H1 (cell line): ENCODE measurements around the gene WDR27. TPM values are rescaled to one million over a fixed set of nuclear protein-coding genes. Genes with fewer than 3 reads are reported as not detected.

Experiments used
- CTCF ChIA-PET: fragments of 300-600 bp; sonication (Branson Sonifier 250); formaldehyde crosslinking; loops from one replicate; lab custom pipeline; 2021; ENCODE audit not compliant: partially characterized antibody; lab: Charles Lee
- POLR2A ChIA-PET: fragments of 300-600 bp; sonication (Branson Sonifier 250); formaldehyde crosslinking; loops from one replicate; lab custom pipeline; 2021; ENCODE audit warnings: inconsistent platforms; ENCODE audit not compliant: partially characterized antibody; lab: Charles Lee
- DNase-seq, 2 experiments: peaks; one replicate each; pipeline versions ENCODE4 v3.0.0 to v3.0.0-alpha.2; 2010 to 2022; ENCODE audit warnings: low spot score in 2 of 2, low read depth in 1 of 2, mixed read lengths in 1 of 2
- FAIRE-seq: peaks from 2 replicates; lab custom pipeline; 2011; peaks lifted over from hg19 to GRCh38; lab: Jason Lieb, UNC
- H2AFZ ChIP-seq: 2 replicates; pipeline ENCODE4 v1.8.1; 2012; ENCODE audit warnings: low read length, inconsistent platforms
- H2AK5ac ChIP-seq: 2 replicates; pipeline ENCODE4 v1.6.1; 2013; ENCODE audit warnings: low read depth, low read length
- H2BK120ac ChIP-seq: replicated peaks from 2 replicates; pipeline ENCODE3; 2013; ENCODE audit warnings: low read depth, low read length, inconsistent platforms
- H2BK12ac ChIP-seq: 2 replicates; pipeline ENCODE4 v1.6.1; 2013; ENCODE audit warnings: low read depth, low read length
- H2BK15ac ChIP-seq: 2 replicates; pipeline ENCODE4 v1.6.1; 2013; ENCODE audit warnings: low read length
- H2BK20ac ChIP-seq: 2 replicates; pipeline ENCODE4 v1.6.1; 2013; ENCODE audit warnings: low read length
- H2BK5ac ChIP-seq: 2 replicates; pipeline ENCODE4 v1.6.1; 2013; ENCODE audit warnings: low read depth, low read length
- H3K14ac ChIP-seq: 2 replicates; pipeline ENCODE4 v1.6.1; 2013; ENCODE audit warnings: inconsistent platforms; ENCODE audit not compliant: insufficient read length
- H3K18ac ChIP-seq: 2 replicates; pipeline ENCODE4 v1.6.1; 2013; ENCODE audit warnings: low read length; ENCODE audit errors: extremely low read depth
- H3K23ac ChIP-seq: 2 replicates; pipeline ENCODE4 v1.6.1; 2013; ENCODE audit warnings: inconsistent platforms; ENCODE audit not compliant: insufficient read length
- H3K23me2 ChIP-seq: 2 replicates; pipeline ENCODE4 v1.6.1; 2013; ENCODE audit warnings: low read depth, low read length
- H3K27ac ChIP-seq: 2 replicates; pipeline ENCODE4 v1.6.1; 2011; ENCODE audit warnings: low read depth, low read length, inconsistent platforms
- H3K27me3 ChIP-seq, 4 experiments: replicated peaks in 1 of 4; 1 replicate in 1 of 4; 2 replicates in 3 of 4; pipeline versions ENCODE4 v1.6.1 to v1.8.1; 2011 to 2013; ENCODE audit warnings: low read length in 3 of 4, mild to moderate bottlenecking in 3 of 4, inconsistent platforms in 2 of 4, mixed read lengths in 2 of 4, moderate library complexity in 1 of 4; ENCODE audit not compliant: control insufficient read depth in 3 of 4, insufficient read depth in 3 of 4; ENCODE audit errors: extremely low read depth in 1 of 4
- H3K36me3 ChIP-seq, 4 experiments: 2 replicates each; pipeline versions ENCODE4 v1.6.1 to v1.8.1; 2011 to 2013; ENCODE audit warnings: mild to moderate bottlenecking in 4 of 4, low read length in 3 of 4, moderate library complexity in 2 of 4, control low read depth in 1 of 4, inconsistent platforms in 1 of 4; ENCODE audit not compliant: insufficient read depth in 4 of 4, control insufficient read depth in 2 of 4
- H3K4ac ChIP-seq: replicated peaks from 2 replicates; pipeline ENCODE3; 2013; ENCODE audit warnings: low read length, low read depth, mixed read lengths, inconsistent platforms; ENCODE audit not compliant: insufficient read length
- H3K4me1 ChIP-seq, 4 experiments: replicated peaks in 1 of 4; 1 replicate in 1 of 4; 2 replicates in 3 of 4; pipeline versions ENCODE4 v1.6.1 to v1.8.1; 2011 to 2013; ENCODE audit warnings: low read length in 3 of 4, inconsistent platforms in 2 of 4, mixed read lengths in 1 of 4; ENCODE audit not compliant: insufficient read depth in 4 of 4, control insufficient read depth in 3 of 4
- H3K4me2 ChIP-seq, 2 experiments: 2 replicates each; pipeline versions ENCODE4 v1.6.1 to v1.8.1; 2011 to 2013; ENCODE audit warnings: low read depth in 2 of 2, low read length in 2 of 2, control low read depth in 1 of 2, inconsistent platforms in 1 of 2, mild to moderate bottlenecking in 1 of 2; ENCODE audit not compliant: insufficient read depth in 1 of 2
- H3K4me3 ChIP-seq, 4 experiments: fragments of 200-600, 300-600 bp in 1 of 4; sonication (generic), shearing (Covaris generic), sonication (Bioruptor Twin) in 1 of 4; 2 replicates each; pipeline versions ENCODE4 v1.5.1 to v1.8.1; 2011 to 2016; ENCODE audit warnings: low read length in 4 of 4, low read depth in 3 of 4, control low read depth in 2 of 4, inconsistent platforms in 2 of 4, mild to moderate bottlenecking in 2 of 4, mixed read lengths in 1 of 4, moderate library complexity in 1 of 4; ENCODE audit not compliant: insufficient read depth in 2 of 4; ENCODE audit errors: extremely low read depth in 1 of 4
- H3K56ac ChIP-seq: replicated peaks from 2 replicates; pipeline ENCODE3; 2013; ENCODE audit warnings: low read depth, mild to moderate bottlenecking, mixed read lengths, low read length, inconsistent platforms; ENCODE audit not compliant: insufficient read length
- H3K79me1 ChIP-seq: 2 replicates; pipeline ENCODE4 v1.6.1; 2013; ENCODE audit warnings: low read depth, low read length, control low read depth
- H3K79me2 ChIP-seq, 2 experiments: 2 replicates each; pipeline versions ENCODE4 v1.6.1 to v1.8.1; 2012 to 2013; ENCODE audit warnings: low read length in 2 of 2, mild to moderate bottlenecking in 2 of 2, inconsistent platforms in 1 of 2; ENCODE audit not compliant: insufficient read depth in 2 of 2, control insufficient read depth in 1 of 2
- H3K9ac ChIP-seq, 4 experiments: replicated peaks in 1 of 4; 1 replicate in 1 of 4; 2 replicates in 3 of 4; pipeline versions ENCODE4 v1.6.1 to v1.8.1; 2011 to 2013; ENCODE audit warnings: low read depth in 3 of 4, low read length in 3 of 4, control low read depth in 2 of 4, mild to moderate bottlenecking in 2 of 4, moderate library complexity in 2 of 4, inconsistent platforms in 1 of 4; ENCODE audit errors: extremely low read depth in 1 of 4
- H3K9me3 ChIP-seq, 2 experiments: 2 replicates each; pipeline versions ENCODE4 v1.6.1 to v1.8.1; 2012 to 2013; ENCODE audit warnings: mild to moderate bottlenecking in 2 of 2, moderate library complexity in 2 of 2, control low read depth in 1 of 2, inconsistent platforms in 1 of 2, low read depth in 1 of 2, low read length in 1 of 2, mixed read lengths in 1 of 2; ENCODE audit not compliant: insufficient read depth in 2 of 2
- H4K20me1 ChIP-seq, 2 experiments: replicated peaks in 1 of 2; 2 replicates each; pipeline versions ENCODE3 to v1.8.1; 2011 to 2013; ENCODE audit warnings: inconsistent platforms in 2 of 2, low read length in 2 of 2, mild to moderate bottlenecking in 1 of 2; ENCODE audit not compliant: insufficient read depth in 2 of 2, control insufficient read depth in 1 of 2
- H4K5ac ChIP-seq: 2 replicates; pipeline ENCODE4 v1.6.1; 2013; ENCODE audit warnings: low read length, low read depth, mixed read lengths, inconsistent platforms; ENCODE audit not compliant: insufficient read length
- H4K8ac ChIP-seq: 2 replicates; pipeline ENCODE4 v1.8.0; 2013; ENCODE audit warnings: mild to moderate bottlenecking, moderate library complexity, low read length, inconsistent platforms; ENCODE audit not compliant: insufficient read depth; ENCODE audit errors: extremely low read depth
- H4K91ac ChIP-seq: replicated peaks from 2 replicates; pipeline ENCODE3; 2013; ENCODE audit warnings: low read length, mixed read lengths, inconsistent platforms; ENCODE audit not compliant: insufficient read length
- EGR1 ChIP-seq: IDR thresholded peaks from 2 replicates; pipeline ENCODE4 v1.6.1; 2011; ENCODE audit warnings: low read depth, low read length, borderline replicate concordance
- YY1 ChIP-seq: IDR thresholded peaks from 2 replicates; pipeline ENCODE4 v1.6.1; 2011; ENCODE audit warnings: low read depth, mild to moderate bottlenecking, low read length
- WGBS, 2 experiments: shearing (Covaris generic) in 1 of 2; methylation state at CpG; one replicate each; pipeline versions ENCODE4 v1.1.6 to v1.1.7; 2013 to 2015; ENCODE audit warnings: low lambda C conversion rate in 2 of 2, mixed read lengths in 2 of 2, inconsistent platforms in 1 of 2, low coverage in 1 of 2, missing lambda C conversion rate in 1 of 2; ENCODE audit not compliant: insufficient replicate concordance in 2 of 2, insufficient coverage in 1 of 2, insufficient read length in 1 of 2; ENCODE audit errors: extremely low coverage in 1 of 2, missing lambda C conversion rate in 1 of 2; 5-methylcytosine and 5-hydroxymethylcytosine counted together
- polyA plus RNA-seq, 7 experiments: library from polyadenylated mRNA; depleted of rRNA in 3 of 7; stranded (reverse) in 5 of 7; unstranded in 2 of 7; fragments of >200 nt in 5 of 7; fragments of 200-250 nt in 2 of 7; gene quantifications; 1 replicate in 5 of 7; 2 replicates in 1 of 7; 4 replicates in 1 of 7; pipeline versions ENCODE4 v1.2.1 to v1.2.3, GENCODE V29; 2011 to 2013; ENCODE audit warnings: missing spikeins in 2 of 7, mixed read lengths in 2 of 7
- total RNA-seq: library from RNA; stranded (reverse); fragmentation: NEBNext Ultra II Directional; extraction: Animal tissue kit (Norgen Biotek cat#: 25700); gene quantifications from 2 replicates; pipeline ENCODE4 v1.2.1, GENCODE V29; 2021
- TF ChIP-seq, protein P1 (sequence below), 3 experiments: IDR thresholded peaks; 1 replicate in 2 of 3; 2 replicates in 1 of 3; pipeline versions ENCODE4 v1.5.1 to v1.6.1; 2011; ENCODE audit warnings: low read length in 3 of 3, mild to moderate bottlenecking in 3 of 3, inconsistent platforms in 2 of 3, low read depth in 1 of 3, moderate library complexity in 1 of 3; ENCODE audit not compliant: insufficient read depth in 1 of 3; ENCODE audit errors: control extremely low read depth in 1 of 3

The WDR27 gene
- total and polyA plus RNA-seq, 2 of the 8 experiments (the other 6 are each of a cell fraction or from before 2014, with no cell fraction given): 53.6 to 68.6 TPM

DNA sequence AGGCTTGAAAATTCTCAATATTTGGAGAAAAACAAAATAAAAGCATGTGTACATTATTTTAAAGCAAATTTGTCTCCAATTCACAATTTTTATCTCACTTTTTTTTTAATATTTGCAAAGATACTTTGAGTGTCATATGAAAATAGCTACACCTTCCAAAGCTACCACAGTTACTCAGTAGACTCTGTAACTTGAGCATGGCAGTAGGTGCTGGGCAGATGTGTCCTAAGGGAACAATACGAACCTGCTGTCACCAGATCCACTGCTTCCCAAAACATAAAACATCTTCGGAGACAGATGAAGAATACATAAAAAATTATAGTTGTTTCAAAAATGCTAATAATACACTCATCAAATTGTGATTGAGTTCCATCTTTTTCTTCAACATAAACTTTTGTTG is 10.6 kb downstream of the WDR27 start:
- H3K9ac ChIP-seq: no peak overlapping the region
- H2BK15ac ChIP-seq: no peak overlapping the region
- no peak overlapping the region for H2AK5ac ChIP-seq
- no peaks in the 10 kb centered on the region for H3K27me3 ChIP-seq
- H2BK120ac ChIP-seq: no peak overlapping the region
- H2BK20ac ChIP-seq: no peak overlapping the region
- peaks cover 12% of the 10 kb centered on the region for H3K79me1 ChIP-seq
- FAIRE-seq: no peak
- no peak overlapping the region for H3K23ac ChIP-seq
- no peak for DNase-seq
- CTCF ChIA-PET: no interaction called here
- no peak overlapping the region for H2BK12ac ChIP-seq
- H3K56ac ChIP-seq: no peak overlapping the region
- H3K9me3 ChIP-seq: no peaks in the 10 kb centered on the region; a peak in 1 of 4 replicates
- H2AFZ ChIP-seq: no peak overlapping the region
- no peak overlapping the region for H2BK5ac ChIP-seq
- no peak overlapping the region for H3K18ac ChIP-seq
- no peak overlapping the region for H3K14ac ChIP-seq
- H3K36me3 ChIP-seq: peaks cover 0 to 36% (median 17%) of the 10 kb centered on the region in 4 experiments; a peak in 6 of 8 replicates
- H3K4me3 ChIP-seq: no peak overlapping the region
- no peak overlapping the region for H4K5ac ChIP-seq
- 94% methylated on average over 2 of the region's 2 CpGs; no CpG with 5 or more reads in 1 of the 2 experiments for WGBS, 2 experiments
- H3K27ac ChIP-seq: no peak overlapping the region
- no peak overlapping the region for H4K8ac ChIP-seq
- no peak overlapping the region for H3K4ac ChIP-seq
- H3K4me2 ChIP-seq: no peak overlapping the region
- peaks cover 2 to 4% of the 10 kb centered on the region in 2 experiments for H4K20me1 ChIP-seq
- H4K91ac ChIP-seq: no peak overlapping the region
- H3K4me1 ChIP-seq: no peaks in the 10 kb centered on the region
- POLR2A ChIA-PET: interaction anchor here (1.9 to 2.8 kb wide), 2 partner anchors 9 kb away, joined by 4 to 9 read pairs; no protein-coding TSS in a partner anchor
- no peaks in the 10 kb centered on the region for H3K23me2 ChIP-seq
- H3K79me2 ChIP-seq: peaks cover 3 to 69% of the 10 kb centered on the region in 2 experiments
- TF ChIP-seq YY1 (no peak), EGR1 (no peak)
- TF ChIP-seq, protein P1, sequence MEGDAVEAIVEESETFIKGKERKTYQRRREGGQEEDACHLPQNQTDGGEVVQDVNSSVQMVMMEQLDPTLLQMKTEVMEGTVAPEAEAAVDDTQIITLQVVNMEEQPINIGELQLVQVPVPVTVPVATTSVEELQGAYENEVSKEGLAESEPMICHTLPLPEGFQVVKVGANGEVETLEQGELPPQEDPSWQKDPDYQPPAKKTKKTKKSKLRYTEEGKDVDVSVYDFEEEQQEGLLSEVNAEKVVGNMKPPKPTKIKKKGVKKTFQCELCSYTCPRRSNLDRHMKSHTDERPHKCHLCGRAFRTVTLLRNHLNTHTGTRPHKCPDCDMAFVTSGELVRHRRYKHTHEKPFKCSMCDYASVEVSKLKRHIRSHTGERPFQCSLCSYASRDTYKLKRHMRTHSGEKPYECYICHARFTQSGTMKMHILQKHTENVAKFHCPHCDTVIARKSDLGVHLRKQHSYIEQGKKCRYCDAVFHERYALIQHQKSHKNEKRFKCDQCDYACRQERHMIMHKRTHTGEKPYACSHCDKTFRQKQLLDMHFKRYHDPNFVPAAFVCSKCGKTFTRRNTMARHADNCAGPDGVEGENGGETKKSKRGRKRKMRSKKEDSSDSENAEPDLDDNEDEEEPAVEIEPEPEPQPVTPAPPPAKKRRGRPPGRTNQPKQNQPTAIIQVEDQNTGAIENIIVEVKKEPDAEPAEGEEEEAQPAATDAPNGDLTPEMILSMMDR (IDR thresholded peaks at IDR 0.05; ENCODE audit: control extremely low read depth in 1 of 3, insufficient read depth in 1 of 3, low read depth in 1 of 3, low read length in 3 of 3): no peak
